Measurements from ENCODE around the gene MYEOV.

- TF ChIP-seq ZNF134 (CRISPR knock-in tag; conservative IDR thresholded peaks at IDR 0.05) (no peak), SNIP1 (IDR thresholded peaks at IDR 0.05; ENCODE audit: low read depth) (no peak), ZNF398 (CRISPR knock-in tag; IDR thresholded peaks at IDR 0.05) (no peak), SPI1 (IDR thresholded peaks at IDR 0.05; ENCODE audit: borderline replicate concordance, low read depth, low read length) (no peak), CTCF (IDR thresholded peaks at IDR 0.05 in 2 of 3, conservative IDR thresholded peaks at IDR 0.05 in 1 of 3; ENCODE audit: insufficient read depth in 2 of 3, low read depth in 1 of 3, low read length in 3 of 3) (no peak), TCF7L2 (IDR thresholded peaks at IDR 0.05; ENCODE audit: low read depth, low read length) (no peak), TARDBP (IDR thresholded peaks at IDR 0.05) (no peak)
Observed at GRCh38 chr11:69295995-69296889, 2.3 kb downstream of the MYEOV start.

Measured in K562 (cell line).